CD14-positive monocyte (primary cell): ENCODE measurements around the gene LGALS9C. TPM values are rescaled to one million over a fixed set of nuclear protein-coding genes. Genes with fewer than 3 reads are reported as not detected.
"Not testable (repeated sequence)": the region's sequence is repeated elsewhere in the genome, so short reads cannot be mapped to it uniquely, and the experiment has no call there.

Experiments used
- DNase-seq, 3 donors: peaks; one replicate each; pipeline ENCODE4 v3.0.0-alpha.2; 2011 to 2022
- H2AFZ ChIP-seq: 2 replicates; pipeline ENCODE4 v1.6.0; 2012; ENCODE audit warnings: mild to moderate bottlenecking, low read depth, low read length, inconsistent platforms; ENCODE audit not compliant: insufficient read depth, poor library complexity, severe bottlenecking
- H3K27ac ChIP-seq, 2 donors: 1 replicate in 1 of 2; 2 replicates in 1 of 2; pipeline ENCODE4 v1.5.1; 2012 to 2013; ENCODE audit warnings: low read length in 2 of 2, control low read depth in 1 of 2, inconsistent platforms in 1 of 2, low read depth in 1 of 2, mild to moderate bottlenecking in 1 of 2
- H3K27me3 ChIP-seq, 2 donors: one replicate each; pipeline versions ENCODE4 v1.6.0 to v1.6.1; 2011 to 2013; ENCODE audit warnings: low read length in 2 of 2; ENCODE audit not compliant: control insufficient read depth in 2 of 2, insufficient read depth in 2 of 2
- H3K36me3 ChIP-seq, 2 donors: replicated peaks in 1 of 2; 1 replicate in 1 of 2; 2 replicates in 1 of 2; pipeline versions ENCODE4 v1.5.1 to v1.6.1; 2012 to 2013; ENCODE audit warnings: low read length in 2 of 2, control low read depth in 1 of 2, inconsistent platforms in 1 of 2, mild to moderate bottlenecking in 1 of 2; ENCODE audit not compliant: insufficient read depth in 2 of 2, control insufficient read depth in 1 of 2
- H3K4me1 ChIP-seq, 2 donors: 1 replicate in 1 of 2; 2 replicates in 1 of 2; pipeline versions ENCODE4 v1.5.1 to v1.6.1; 2012 to 2013; ENCODE audit warnings: low read length in 2 of 2, control low read depth in 1 of 2, inconsistent platforms in 1 of 2, mild to moderate bottlenecking in 1 of 2, moderate library complexity in 1 of 2; ENCODE audit not compliant: insufficient read depth in 2 of 2, control insufficient read depth in 1 of 2
- H3K4me2 ChIP-seq: replicated peaks from 2 replicates; pipeline ENCODE3; 2012; ENCODE audit warnings: low read length, moderate library complexity, mild to moderate bottlenecking; ENCODE audit not compliant: poor library complexity, severe bottlenecking; ENCODE audit errors: extremely low read depth
- H3K4me3 ChIP-seq, 3 experiments: fragments of 200-600 bp in 1 of 3; sonication (generic) in 1 of 3; replicated peaks in 1 of 3; 1 replicate in 2 of 3; 2 replicates in 1 of 3; pipeline ENCODE4 v1.5.1; 2011 to 2013; ENCODE audit warnings: low read length in 3 of 3, mild to moderate bottlenecking in 3 of 3, control low read depth in 2 of 3, low read depth in 2 of 3, inconsistent platforms in 1 of 3, moderate library complexity in 1 of 3
- H3K79me2 ChIP-seq: 2 replicates; pipeline ENCODE4 v1.6.0; 2012; ENCODE audit warnings: mild to moderate bottlenecking, control low read depth, inconsistent platforms, low read length, moderate library complexity; ENCODE audit not compliant: insufficient read depth
- H3K9ac ChIP-seq: 2 replicates; pipeline ENCODE4 v1.6.0; 2017; ENCODE audit warnings: low read length, mild to moderate bottlenecking; ENCODE audit not compliant: insufficient read depth, poor library complexity, severe bottlenecking
- H3K9me3 ChIP-seq, 2 donors: replicated peaks in 1 of 2; 1 replicate in 1 of 2; 2 replicates in 1 of 2; pipeline versions ENCODE4 v1.5.1 to v1.6.1; 2012 to 2013; ENCODE audit warnings: low read length in 2 of 2, control low read depth in 1 of 2; ENCODE audit not compliant: control insufficient read depth in 1 of 2, insufficient read depth in 1 of 2
- H4K20me1 ChIP-seq: 2 replicates; pipeline ENCODE4 v1.6.0; 2012; ENCODE audit warnings: mild to moderate bottlenecking, low read length, control low read depth, moderate library complexity; ENCODE audit not compliant: insufficient read depth
- H3K27ac Mint-ChIP-seq, 7 donors: one replicate each; pipeline ENCODE4 v1.8.0; 2020; ENCODE audit warnings: mild to moderate bottlenecking in 7 of 7, mixed read lengths in 7 of 7, moderate library complexity in 6 of 7, inconsistent platforms in 2 of 7
- H3K27me3 Mint-ChIP-seq, 3 donors: one replicate each; pipeline ENCODE4 v1.8.0; 2021 to 2022; ENCODE audit warnings: low read depth in 3 of 3, mild to moderate bottlenecking in 3 of 3, mixed read lengths in 3 of 3, moderate library complexity in 3 of 3, inconsistent platforms in 1 of 3
- H3K36me3 Mint-ChIP-seq, 2 donors: one replicate each; pipeline ENCODE4 v1.8.0; 2020; ENCODE audit warnings: mixed read lengths in 2 of 2, inconsistent platforms in 1 of 2, mild to moderate bottlenecking in 1 of 2
- H3K4me1 Mint-ChIP-seq: one replicate; pipeline ENCODE4 v1.8.0; 2020; ENCODE audit warnings: mild to moderate bottlenecking, mixed read lengths
- H3K4me3 Mint-ChIP-seq, 2 donors: one replicate each; pipeline ENCODE4 v1.8.0; 2020; ENCODE audit warnings: mild to moderate bottlenecking in 2 of 2, mixed read lengths in 2 of 2, moderate library complexity in 1 of 2
- H3K9me3 Mint-ChIP-seq, 7 donors: one replicate each; pipeline ENCODE4 v1.8.0; 2020 to 2022; ENCODE audit warnings: mixed read lengths in 7 of 7, mild to moderate bottlenecking in 6 of 7, moderate library complexity in 6 of 7, inconsistent platforms in 2 of 7
- WGBS: methylation state at CpG from one replicate; pipeline ENCODE4 v1.1.5; 2013; ENCODE audit warnings: missing lambda C conversion rate; ENCODE audit not compliant: insufficient coverage; 5-methylcytosine and 5-hydroxymethylcytosine counted together
- intact Hi-C, 2 donors: fragments of 100-400 bp; cut with micrococcal nuclease; formaldehyde crosslinking; loops; one replicate each; pipeline versions ENCODE4 v1.15.0 to v1.15.1; 2023
- polyA plus RNA-seq, 3 donors: library from polyadenylated mRNA; depleted of rRNA in 1 of 3; unstranded in 2 of 3; stranded (reverse) in 1 of 3; fragments of 300-500 nt in 2 of 3; fragments of >200 nt in 1 of 3; fragmentation: Illumina TruSeq in 2 of 3; gene quantifications; 1 replicate in 2 of 3; 2 replicates in 1 of 3; pipeline ENCODE4 v1.2.3, GENCODE V29; 2012 to 2021

The LGALS9C gene
- polyA plus RNA-seq, 3 donors: 0.12 to 0.39 TPM; not detected in 1

GRCh38 chr17:18442532-18442931 is 34.1 kb upstream of the LGALS9C start:
- H3K27me3 Mint-ChIP-seq, H3K9ac ChIP-seq, H3K27ac ChIP-seq, H3K4me1 ChIP-seq, H3K4me1 Mint-ChIP-seq, H3K9me3 ChIP-seq, H4K20me1 ChIP-seq, H3K27ac Mint-ChIP-seq, H3K9me3 Mint-ChIP-seq, DNase-seq, H3K36me3 Mint-ChIP-seq, H3K27me3 ChIP-seq, intact Hi-C loops, H3K4me2 ChIP-seq, H3K4me3 ChIP-seq, H3K4me3 Mint-ChIP-seq, H2AFZ ChIP-seq, H3K79me2 ChIP-seq, H3K36me3 ChIP-seq: not testable (repeated sequence)
- no CpG with 5 or more reads among the region's 4 CpGs for WGBS

GRCh38 chr17:18447476-18448205 is 28.9 kb upstream of the LGALS9C start:
- intact Hi-C loops, H3K4me1 ChIP-seq, H2AFZ ChIP-seq, H3K9ac ChIP-seq, H3K9me3 Mint-ChIP-seq, H3K9me3 ChIP-seq, H3K36me3 Mint-ChIP-seq, DNase-seq, H3K27me3 ChIP-seq, H3K4me3 ChIP-seq, H3K27ac Mint-ChIP-seq, H4K20me1 ChIP-seq, H3K79me2 ChIP-seq, H3K4me3 Mint-ChIP-seq, H3K36me3 ChIP-seq, H3K4me2 ChIP-seq, H3K27ac ChIP-seq, H3K4me1 Mint-ChIP-seq, H3K27me3 Mint-ChIP-seq: not testable (repeated sequence)
- no CpG with 5 or more reads among the region's 9 CpGs for WGBS

- H4K20me1 ChIP-seq, DNase-seq, H3K9me3 Mint-ChIP-seq, H3K4me3 ChIP-seq, H3K27ac ChIP-seq, intact Hi-C loops, H3K4me2 ChIP-seq, H3K4me3 Mint-ChIP-seq, H3K4me1 Mint-ChIP-seq, H3K9ac ChIP-seq, H3K79me2 ChIP-seq, H3K9me3 ChIP-seq, H3K36me3 Mint-ChIP-seq, H3K4me1 ChIP-seq, H3K27me3 ChIP-seq, H3K27ac Mint-ChIP-seq, H3K27me3 Mint-ChIP-seq, H3K36me3 ChIP-seq, H2AFZ ChIP-seq: not testable (repeated sequence)
- WGBS: no CpG with 5 or more reads among the region's 2 CpGs
Observed at GRCh38 chr17:18448311-18448710, 28.3 kb upstream of the LGALS9C start.

GRCh38 chr17:18449833-18450232 is 26.8 kb upstream of the LGALS9C start:
- H3K4me3 ChIP-seq, DNase-seq, H3K4me1 ChIP-seq, H3K27me3 ChIP-seq, H3K9me3 ChIP-seq, H2AFZ ChIP-seq, H3K36me3 ChIP-seq, H3K36me3 Mint-ChIP-seq, H3K27ac ChIP-seq, intact Hi-C loops, H3K79me2 ChIP-seq, H3K4me3 Mint-ChIP-seq, H3K9me3 Mint-ChIP-seq, H4K20me1 ChIP-seq, H3K4me1 Mint-ChIP-seq, H3K9ac ChIP-seq, H3K4me2 ChIP-seq, H3K27me3 Mint-ChIP-seq, H3K27ac Mint-ChIP-seq: not testable (repeated sequence)
- no CpG with 5 or more reads among the region's 7 CpGs for WGBS
